ENCODE data around the gene NKIRAS1.
"Not testable (repeated sequence)": the region's sequence is repeated elsewhere in the genome, so short reads cannot be mapped to it uniquely, and the experiment has no call there.

DNA sequence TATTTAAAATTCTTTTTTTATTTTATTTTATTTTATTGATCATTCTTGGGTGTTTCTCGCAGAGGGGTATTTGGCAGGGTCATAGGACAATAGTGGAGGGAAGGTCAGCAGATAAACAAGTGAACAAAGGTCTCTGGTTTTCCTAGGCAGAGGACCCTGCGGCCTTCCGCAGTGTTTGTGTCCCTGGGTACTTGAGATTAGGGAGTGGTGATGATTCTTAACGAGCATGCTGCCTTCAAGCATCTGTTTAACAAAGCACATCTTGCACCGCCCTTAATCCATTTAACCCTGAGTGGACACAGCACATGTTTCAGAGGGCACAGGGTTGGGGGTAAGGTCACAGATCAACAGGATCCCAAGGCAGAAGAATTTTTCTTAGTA, 46.1 kb downstream of the NKIRAS1 start:
- TF ChIP-seq CTBP1 (IDR thresholded peaks at IDR 0.05; ENCODE audit: borderline replicate concordance); FOXA1 (IDR thresholded peaks at IDR 0.05); L3MBTL2 (conservative IDR thresholded peaks at IDR 0.05); NFRKB (IDR thresholded peaks at IDR 0.05); LEF1 (IDR thresholded peaks at IDR 0.05; ENCODE audit: borderline replicate concordance); HDGF (IDR thresholded peaks at IDR 0.05; ENCODE audit: borderline replicate concordance); SUZ12 (IDR thresholded peaks at IDR 0.05); SP1 (IDR thresholded peaks at IDR 0.05); BHLHE40 (IDR thresholded peaks at IDR 0.05; ENCODE audit: borderline replicate concordance); TARDBP (IDR thresholded peaks at IDR 0.05): not testable (repeated sequence)
- TF ChIP-seq, protein P1, sequence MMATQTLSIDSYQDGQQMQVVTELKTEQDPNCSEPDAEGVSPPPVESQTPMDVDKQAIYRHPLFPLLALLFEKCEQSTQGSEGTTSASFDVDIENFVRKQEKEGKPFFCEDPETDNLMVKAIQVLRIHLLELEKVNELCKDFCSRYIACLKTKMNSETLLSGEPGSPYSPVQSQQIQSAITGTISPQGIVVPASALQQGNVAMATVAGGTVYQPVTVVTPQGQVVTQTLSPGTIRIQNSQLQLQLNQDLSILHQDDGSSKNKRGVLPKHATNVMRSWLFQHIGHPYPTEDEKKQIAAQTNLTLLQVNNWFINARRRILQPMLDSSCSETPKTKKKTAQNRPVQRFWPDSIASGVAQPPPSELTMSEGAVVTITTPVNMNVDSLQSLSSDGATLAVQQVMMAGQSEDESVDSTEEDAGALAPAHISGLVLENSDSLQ (IDR thresholded peaks at IDR 0.05), result not testable (repeated sequence)

All from HEK293T (cell line).